Measurements from ENCODE around the gene GJB2. TPM values are rescaled to one million over a fixed set of nuclear protein-coding genes. Genes with fewer than 3 reads are reported as not detected.

GJB2 gene
- total RNA-seq, 3 donors from 2014 or later = 18.1 to 45.4 (median 42.9) TPM

GRCh38 chr13:20219577-20219976 lies 26.8 kb upstream of the GJB2 start:
- no peak overlapping the region for H3K4me3 ChIP-seq
- ATAC-seq (peak; percentile 32), DNase-seq (no peak)
- intact Hi-C loops (cut with DNase I, micrococcal nuclease) = no loop called here
- no peaks in the 10 kb centered on the region for H3K36me3 ChIP-seq (ENCODE audit: low read depth)
- no peak for TF ChIP-seq CTCF (IDR thresholded peaks at IDR 0.05)
- no peaks in the 10 kb centered on the region for H3K4me1 ChIP-seq (ENCODE audit: low read depth)
- H3K9me3 ChIP-seq = no peaks in the 10 kb centered on the region

GRCh38 chr13:20217168-20217567 lies 24.4 kb upstream of the GJB2 start:
- TF ChIP-seq CTCF (IDR thresholded peaks at IDR 0.05) = no peak
- DNase-seq (no peak), ATAC-seq (no peak)
- H3K36me3 ChIP-seq (ENCODE audit: low read depth) = no peaks in the 10 kb centered on the region
- intact Hi-C loops (cut with DNase I, micrococcal nuclease) = no loop called here
- H3K9me3 ChIP-seq = no peaks in the 10 kb centered on the region
- no peaks in the 10 kb centered on the region for H3K4me1 ChIP-seq (ENCODE audit: low read depth)
- no peak overlapping the region for H3K4me3 ChIP-seq

GRCh38 chr13:20209948-20210347 lies 17.2 kb upstream of the GJB2 start:
- no peaks in the 10 kb centered on the region for H3K9me3 ChIP-seq
- no peak for ATAC-seq
- intact Hi-C loops (cut with DNase I, micrococcal nuclease) = no loop called here
- H3K36me3 ChIP-seq (ENCODE audit: low read depth) = no peaks in the 10 kb centered on the region
- no peak for TF ChIP-seq CTCF (IDR thresholded peaks at IDR 0.05)
- H3K4me1 ChIP-seq (ENCODE audit: low read depth) = no peaks in the 10 kb centered on the region
- no peak overlapping the region for H3K4me3 ChIP-seq
- DNase-seq = no peak

GRCh38 chr13:20206698-20207235 lies 14.0 kb upstream of the GJB2 start:
- no peak for TF ChIP-seq CTCF (IDR thresholded peaks at IDR 0.05)
- intact Hi-C loops (cut with DNase I, micrococcal nuclease) = no loop called here
- ATAC-seq = no peak
- H3K9me3 ChIP-seq = no peaks in the 10 kb centered on the region
- H3K4me3 ChIP-seq = no peak overlapping the region
- no peak for DNase-seq
- H3K4me1 ChIP-seq (ENCODE audit: low read depth) = no peaks in the 10 kb centered on the region
- no peaks in the 10 kb centered on the region for H3K36me3 ChIP-seq (ENCODE audit: low read depth)

- ATAC-seq (no peak), DNase-seq (no peak)
- no peak overlapping the region for H3K4me3 ChIP-seq
- H3K4me1 ChIP-seq (ENCODE audit: low read depth) = no peaks in the 10 kb centered on the region
- no peaks in the 10 kb centered on the region for H3K36me3 ChIP-seq (ENCODE audit: low read depth)
- no peak for TF ChIP-seq CTCF (IDR thresholded peaks at IDR 0.05)
- intact Hi-C loops (cut with DNase I, micrococcal nuclease) = no loop called here
- H3K9me3 ChIP-seq = no peaks in the 10 kb centered on the region
These were observed 13.4 kb upstream of the GJB2 start for GRCh38 chr13:20206065-20206697.

Data from mucosa of descending colon (tissue), 3 donors.